MM.1S (cell line): ENCODE measurements around the gene OPTN.
A peak's percentile ranks its signal among the peaks of the same experiment; 100 is the strongest.

Source experiments
- DNase-seq: peaks from one replicate; pipeline ENCODE4 v3.0.0-alpha.2; 2015
- H2AFZ ChIP-seq: fragments of 300-600 bp; sonication (generic); 2 replicates; pipeline ENCODE4 v1.6.0; 2016; ENCODE audit warnings: antibody characterized with exemption, low read length
- H3F3A ChIP-seq: fragments of 300-600 bp; sonication (generic); 2 replicates; pipeline ENCODE4 v1.6.1; 2016; ENCODE audit warnings: mild to moderate bottlenecking, antibody characterized with exemption, low read length, moderate library complexity, mixed read lengths; ENCODE audit not compliant: insufficient read depth
- H3K27ac ChIP-seq: fragments of 300-600 bp; sonication (generic); 2 replicates; pipeline ENCODE4 v1.5.1; 2016; ENCODE audit warnings: mild to moderate bottlenecking, low read length
- H3K27me3 ChIP-seq: fragments of 300-600 bp; sonication (generic); replicated peaks from 2 replicates; pipeline ENCODE4 v1.6.0; 2016; ENCODE audit warnings: low read length; ENCODE audit not compliant: insufficient read depth
- H3K36me3 ChIP-seq: fragments of 300-600 bp; sonication (generic); replicated peaks from 2 replicates; pipeline ENCODE4 v1.6.1; 2016; ENCODE audit warnings: mild to moderate bottlenecking, low read length, mixed read lengths; ENCODE audit not compliant: insufficient read depth
- H3K4me1 ChIP-seq: fragments of 300-600 bp; sonication (generic); 2 replicates; pipeline ENCODE4 v1.6.1; 2016; ENCODE audit warnings: low read length, mixed read lengths
- H3K4me2 ChIP-seq: fragments of 300-600 bp; sonication (generic); 2 replicates; pipeline ENCODE4 v1.6.0; 2016; ENCODE audit warnings: low read depth, low read length
- H3K4me3 ChIP-seq: fragments of 300-600 bp; sonication (generic); 2 replicates; pipeline ENCODE4 v1.5.1; 2016; ENCODE audit warnings: low read length, mixed read lengths
- H3K79me2 ChIP-seq: fragments of 300-600 bp; sonication (generic); 2 replicates; pipeline ENCODE4 v1.6.1; 2016; ENCODE audit warnings: mixed run types, low read length, mixed read lengths
- H3K9ac ChIP-seq: fragments of 300-600 bp; sonication (generic); 2 replicates; pipeline ENCODE4 v1.6.1; 2016; ENCODE audit warnings: low read length, mixed read lengths
- H3K9me2 ChIP-seq: fragments of 300-600 bp; sonication (generic); replicated peaks from 2 replicates; pipeline ENCODE4 v1.6.1; 2016; ENCODE audit warnings: mild to moderate bottlenecking, low read length, mixed read lengths; ENCODE audit not compliant: insufficient read depth
- H3K9me3 ChIP-seq: fragments of 300-600 bp; sonication (generic); replicated peaks from 2 replicates; pipeline ENCODE4 v1.6.1; 2016; ENCODE audit warnings: mild to moderate bottlenecking, low read length, mixed read lengths; ENCODE audit not compliant: insufficient read depth
- H4K20me1 ChIP-seq: fragments of 300-600 bp; sonication (generic); 2 replicates; pipeline ENCODE4 v1.6.1; 2016; ENCODE audit warnings: mild to moderate bottlenecking, low read length, moderate library complexity, mixed read lengths; ENCODE audit not compliant: insufficient read depth
- EZH2 ChIP-seq: fragments of 300-600 bp; sonication (generic); optimal IDR thresholded peaks from 2 replicates; pipeline ENCODE3; 2017; ENCODE audit warnings: low read depth, mild to moderate bottlenecking, antibody characterized with exemption, low read length, mixed read lengths
- EZH2phosphoT487 ChIP-seq: fragments of 300-600 bp; sonication (generic); IDR thresholded peaks from 2 replicates; pipeline ENCODE4 v1.6.1; 2018; ENCODE audit warnings: antibody characterized with exemption, low read length
- TF ChIP-seq, protein P1 (sequence below): fragments of 300-600 bp; sonication (generic); IDR thresholded peaks from 2 replicates; pipeline ENCODE4 v1.5.1; 2016; ENCODE audit warnings: antibody characterized with exemption, low read length, mixed read lengths

OPTN gene

DNA sequence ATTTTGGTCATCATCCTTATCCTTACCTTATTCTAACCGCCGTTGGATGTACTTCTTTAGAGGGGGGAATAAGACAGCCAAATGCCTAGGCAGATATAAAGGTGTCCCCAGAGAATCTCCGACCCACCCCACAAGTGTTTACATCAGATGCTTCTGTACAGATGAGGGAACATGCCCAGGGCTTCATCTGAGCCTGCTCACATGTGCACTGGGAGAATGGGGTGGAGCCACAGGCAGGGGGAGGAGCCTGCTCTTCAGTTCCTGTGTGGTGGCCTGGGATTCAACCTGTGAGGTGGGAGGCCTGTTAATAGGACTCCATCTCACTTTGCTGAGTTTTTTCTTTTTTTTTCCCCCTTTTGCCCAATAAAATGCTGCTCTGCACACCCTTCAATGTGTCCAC, 27.6 kb upstream of the OPTN start:
- Histone ChIP-seq H3K36me3 (no peaks in the 10 kb centered on the region), H3K9ac (no peak overlapping the region), H3K79me2 (no peaks in the 10 kb centered on the region), H3F3A (no peaks in the 10 kb centered on the region), H3K27ac (no peak overlapping the region), H2AFZ (no peak overlapping the region), H3K27me3 (no peaks in the 10 kb centered on the region), H3K4me1 (no peaks in the 10 kb centered on the region), H4K20me1 (no peaks in the 10 kb centered on the region), H3K9me3 (no peaks in the 10 kb centered on the region), H3K4me2 (no peak overlapping the region), H3K9me2 (no peaks in the 10 kb centered on the region), H3K4me3 (no peak overlapping the region)
- no peak for TF ChIP-seq EZH2phosphoT487
- TF ChIP-seq EZH2, result no peak
- no peak for DNase-seq

- H3K36me3 ChIP-seq, result no peaks in the 10 kb centered on the region
- no peak overlapping the region for H3K9ac ChIP-seq
- H4K20me1 ChIP-seq, result no peaks in the 10 kb centered on the region
- no peak overlapping the region for H3K4me3 ChIP-seq
- no peak overlapping the region; the same call in 1 of the 2 replicates for H3K4me2 ChIP-seq
- H3F3A ChIP-seq, result no peaks in the 10 kb centered on the region
- no peaks in the 10 kb centered on the region for H3K4me1 ChIP-seq
- no peaks in the 10 kb centered on the region for H3K9me2 ChIP-seq
- TF ChIP-seq, protein P1, sequence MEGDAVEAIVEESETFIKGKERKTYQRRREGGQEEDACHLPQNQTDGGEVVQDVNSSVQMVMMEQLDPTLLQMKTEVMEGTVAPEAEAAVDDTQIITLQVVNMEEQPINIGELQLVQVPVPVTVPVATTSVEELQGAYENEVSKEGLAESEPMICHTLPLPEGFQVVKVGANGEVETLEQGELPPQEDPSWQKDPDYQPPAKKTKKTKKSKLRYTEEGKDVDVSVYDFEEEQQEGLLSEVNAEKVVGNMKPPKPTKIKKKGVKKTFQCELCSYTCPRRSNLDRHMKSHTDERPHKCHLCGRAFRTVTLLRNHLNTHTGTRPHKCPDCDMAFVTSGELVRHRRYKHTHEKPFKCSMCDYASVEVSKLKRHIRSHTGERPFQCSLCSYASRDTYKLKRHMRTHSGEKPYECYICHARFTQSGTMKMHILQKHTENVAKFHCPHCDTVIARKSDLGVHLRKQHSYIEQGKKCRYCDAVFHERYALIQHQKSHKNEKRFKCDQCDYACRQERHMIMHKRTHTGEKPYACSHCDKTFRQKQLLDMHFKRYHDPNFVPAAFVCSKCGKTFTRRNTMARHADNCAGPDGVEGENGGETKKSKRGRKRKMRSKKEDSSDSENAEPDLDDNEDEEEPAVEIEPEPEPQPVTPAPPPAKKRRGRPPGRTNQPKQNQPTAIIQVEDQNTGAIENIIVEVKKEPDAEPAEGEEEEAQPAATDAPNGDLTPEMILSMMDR, result peak; percentile 89
- TF ChIP-seq EZH2phosphoT487, result no peak
- DNase-seq, result peak; percentile 61
- H3K27ac ChIP-seq, result no peak overlapping the region
- no peaks in the 10 kb centered on the region for H3K79me2 ChIP-seq
- H3K9me3 ChIP-seq, result no peaks in the 10 kb centered on the region
- H3K27me3 ChIP-seq, result no peaks in the 10 kb centered on the region
- no peak overlapping the region for H2AFZ ChIP-seq
These were observed 25.2 kb upstream of the OPTN start for GRCh38 chr10:13074563-13075451.

DNA sequence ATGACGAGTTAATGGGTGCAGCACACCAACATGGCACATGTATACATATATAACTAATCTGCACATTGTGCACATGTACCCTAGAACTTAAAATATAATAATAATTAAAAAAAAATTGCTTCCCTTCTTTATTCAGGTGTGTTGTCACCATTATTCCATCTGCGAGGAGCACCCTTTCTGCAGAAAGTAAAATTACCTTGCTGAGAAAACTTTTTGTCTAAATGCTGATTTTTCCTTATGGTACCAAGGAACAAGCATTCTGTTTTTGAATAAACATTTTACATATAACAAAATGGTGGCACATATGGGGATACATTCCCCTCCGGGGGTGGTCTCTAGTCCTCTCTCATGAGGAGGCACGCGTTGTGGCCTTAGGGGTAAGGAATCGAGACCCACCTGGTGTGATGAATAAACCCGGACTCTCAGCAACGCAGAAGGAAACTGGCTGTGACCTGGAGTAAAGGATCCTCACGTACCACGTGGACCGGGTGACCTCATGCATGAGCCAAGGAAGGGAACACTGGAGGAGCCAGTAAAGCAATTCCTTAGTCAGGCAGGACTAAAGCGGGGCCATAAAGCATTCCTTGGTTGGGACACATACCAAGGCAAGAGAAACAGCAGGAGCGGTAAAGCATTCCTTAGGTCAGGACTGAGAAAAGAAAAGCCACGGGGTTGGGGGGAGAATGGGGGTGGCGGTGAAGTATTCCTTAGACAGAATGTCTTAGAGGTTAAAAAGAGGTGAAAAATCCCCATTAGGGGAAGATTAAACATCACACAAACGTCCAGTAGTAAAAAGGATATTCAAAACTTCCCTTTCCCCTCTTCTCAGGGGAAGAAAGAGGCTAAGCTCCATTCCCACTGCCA, 20.8 kb upstream of the OPTN start:
- no peak for TF ChIP-seq EZH2
- TF ChIP-seq, protein P1, result no peak
- TF ChIP-seq EZH2phosphoT487, result no peak
- Histone ChIP-seq H3F3A (no peaks in the 10 kb centered on the region), H3K9ac (no peak overlapping the region), H3K9me3 (no peaks in the 10 kb centered on the region), H3K36me3 (no peaks in the 10 kb centered on the region), H3K4me3 (no peak overlapping the region), H3K4me2 (no peak overlapping the region), H3K27ac (no peak overlapping the region), H3K9me2 (no peaks in the 10 kb centered on the region), H2AFZ (no peak overlapping the region), H3K27me3 (no peaks in the 10 kb centered on the region), H3K79me2 (no peaks in the 10 kb centered on the region), H4K20me1 (no peaks in the 10 kb centered on the region), H3K4me1 (no peaks in the 10 kb centered on the region)
- no peak for DNase-seq
